CD14-positive monocyte (primary cell): ENCODE data around the gene RERE. TPM values are rescaled to one million over a fixed set of nuclear protein-coding genes. Genes with fewer than 3 reads are reported as not detected.

Source experiments
- DNase-seq, 3 donors: peaks; one replicate each; pipeline ENCODE4 v3.0.0-alpha.2; 2011 to 2022
- H2AFZ ChIP-seq: 2 replicates; pipeline ENCODE4 v1.6.0; 2012; ENCODE audit warnings: mild to moderate bottlenecking, low read depth, low read length, inconsistent platforms; ENCODE audit not compliant: insufficient read depth, poor library complexity, severe bottlenecking
- H3K27ac ChIP-seq, 2 donors: 1 replicate in 1 of 2; 2 replicates in 1 of 2; pipeline ENCODE4 v1.5.1; 2012 to 2013; ENCODE audit warnings: low read length in 2 of 2, control low read depth in 1 of 2, inconsistent platforms in 1 of 2, low read depth in 1 of 2, mild to moderate bottlenecking in 1 of 2
- H3K27me3 ChIP-seq, 2 donors: one replicate each; pipeline versions ENCODE4 v1.6.0 to v1.6.1; 2011 to 2013; ENCODE audit warnings: low read length in 2 of 2; ENCODE audit not compliant: control insufficient read depth in 2 of 2, insufficient read depth in 2 of 2
- H3K36me3 ChIP-seq, 2 donors: replicated peaks in 1 of 2; 1 replicate in 1 of 2; 2 replicates in 1 of 2; pipeline versions ENCODE4 v1.5.1 to v1.6.1; 2012 to 2013; ENCODE audit warnings: low read length in 2 of 2, control low read depth in 1 of 2, inconsistent platforms in 1 of 2, mild to moderate bottlenecking in 1 of 2; ENCODE audit not compliant: insufficient read depth in 2 of 2, control insufficient read depth in 1 of 2
- H3K4me1 ChIP-seq, 2 donors: 1 replicate in 1 of 2; 2 replicates in 1 of 2; pipeline versions ENCODE4 v1.5.1 to v1.6.1; 2012 to 2013; ENCODE audit warnings: low read length in 2 of 2, control low read depth in 1 of 2, inconsistent platforms in 1 of 2, mild to moderate bottlenecking in 1 of 2, moderate library complexity in 1 of 2; ENCODE audit not compliant: insufficient read depth in 2 of 2, control insufficient read depth in 1 of 2
- H3K4me2 ChIP-seq: replicated peaks from 2 replicates; pipeline ENCODE3; 2012; ENCODE audit warnings: low read length, moderate library complexity, mild to moderate bottlenecking; ENCODE audit not compliant: poor library complexity, severe bottlenecking; ENCODE audit errors: extremely low read depth
- H3K4me3 ChIP-seq, 3 experiments: fragments of 200-600 bp in 1 of 3; sonication (generic) in 1 of 3; replicated peaks in 1 of 3; 1 replicate in 2 of 3; 2 replicates in 1 of 3; pipeline ENCODE4 v1.5.1; 2011 to 2013; ENCODE audit warnings: low read length in 3 of 3, mild to moderate bottlenecking in 3 of 3, control low read depth in 2 of 3, low read depth in 2 of 3, inconsistent platforms in 1 of 3, moderate library complexity in 1 of 3
- H3K79me2 ChIP-seq: 2 replicates; pipeline ENCODE4 v1.6.0; 2012; ENCODE audit warnings: mild to moderate bottlenecking, control low read depth, inconsistent platforms, low read length, moderate library complexity; ENCODE audit not compliant: insufficient read depth
- H3K9ac ChIP-seq: 2 replicates; pipeline ENCODE4 v1.6.0; 2017; ENCODE audit warnings: low read length, mild to moderate bottlenecking; ENCODE audit not compliant: insufficient read depth, poor library complexity, severe bottlenecking
- H3K9me3 ChIP-seq, 2 donors: replicated peaks in 1 of 2; 1 replicate in 1 of 2; 2 replicates in 1 of 2; pipeline versions ENCODE4 v1.5.1 to v1.6.1; 2012 to 2013; ENCODE audit warnings: low read length in 2 of 2, control low read depth in 1 of 2; ENCODE audit not compliant: control insufficient read depth in 1 of 2, insufficient read depth in 1 of 2
- H4K20me1 ChIP-seq: 2 replicates; pipeline ENCODE4 v1.6.0; 2012; ENCODE audit warnings: mild to moderate bottlenecking, low read length, control low read depth, moderate library complexity; ENCODE audit not compliant: insufficient read depth
- H3K27ac Mint-ChIP-seq, 7 donors: one replicate each; pipeline ENCODE4 v1.8.0; 2020; ENCODE audit warnings: mild to moderate bottlenecking in 7 of 7, mixed read lengths in 7 of 7, moderate library complexity in 6 of 7, inconsistent platforms in 2 of 7
- H3K27me3 Mint-ChIP-seq, 3 donors: one replicate each; pipeline ENCODE4 v1.8.0; 2021 to 2022; ENCODE audit warnings: low read depth in 3 of 3, mild to moderate bottlenecking in 3 of 3, mixed read lengths in 3 of 3, moderate library complexity in 3 of 3, inconsistent platforms in 1 of 3
- H3K36me3 Mint-ChIP-seq, 2 donors: one replicate each; pipeline ENCODE4 v1.8.0; 2020; ENCODE audit warnings: mixed read lengths in 2 of 2, inconsistent platforms in 1 of 2, mild to moderate bottlenecking in 1 of 2
- H3K4me1 Mint-ChIP-seq: one replicate; pipeline ENCODE4 v1.8.0; 2020; ENCODE audit warnings: mild to moderate bottlenecking, mixed read lengths
- H3K4me3 Mint-ChIP-seq, 2 donors: one replicate each; pipeline ENCODE4 v1.8.0; 2020; ENCODE audit warnings: mild to moderate bottlenecking in 2 of 2, mixed read lengths in 2 of 2, moderate library complexity in 1 of 2
- H3K9me3 Mint-ChIP-seq, 7 donors: one replicate each; pipeline ENCODE4 v1.8.0; 2020 to 2022; ENCODE audit warnings: mixed read lengths in 7 of 7, mild to moderate bottlenecking in 6 of 7, moderate library complexity in 6 of 7, inconsistent platforms in 2 of 7
- WGBS: methylation state at CpG from one replicate; pipeline ENCODE4 v1.1.5; 2013; ENCODE audit warnings: missing lambda C conversion rate; ENCODE audit not compliant: insufficient coverage; 5-methylcytosine and 5-hydroxymethylcytosine counted together
- intact Hi-C, 2 donors: fragments of 100-400 bp; cut with micrococcal nuclease; formaldehyde crosslinking; loops; one replicate each; pipeline versions ENCODE4 v1.15.0 to v1.15.1; 2023
- polyA plus RNA-seq, 3 donors: library from polyadenylated mRNA; depleted of rRNA in 1 of 3; unstranded in 2 of 3; stranded (reverse) in 1 of 3; fragments of 300-500 nt in 2 of 3; fragments of >200 nt in 1 of 3; fragmentation: Illumina TruSeq in 2 of 3; gene quantifications; 1 replicate in 2 of 3; 2 replicates in 1 of 3; pipeline ENCODE4 v1.2.3, GENCODE V29; 2012 to 2021
- TF ChIP-seq, protein P1 (sequence below): fragments of 200-600 bp; IDR thresholded peaks from one replicate; pipeline ENCODE4 v1.8.0; 2022; ENCODE audit warnings: antibody characterized with exemption, mild to moderate bottlenecking

Gene RERE
- polyA plus RNA-seq, 3 donors, result 1.2 to 19.4 (median 3.8) TPM

GRCh38 chr1:8662380-8663072, 154.9 kb downstream of the RERE start:
- H3K36me3 Mint-ChIP-seq, result no peaks in the 10 kb centered on the region
- peaks cover 14% of the 10 kb centered on the region for H3K79me2 ChIP-seq
- TF ChIP-seq, protein P1, sequence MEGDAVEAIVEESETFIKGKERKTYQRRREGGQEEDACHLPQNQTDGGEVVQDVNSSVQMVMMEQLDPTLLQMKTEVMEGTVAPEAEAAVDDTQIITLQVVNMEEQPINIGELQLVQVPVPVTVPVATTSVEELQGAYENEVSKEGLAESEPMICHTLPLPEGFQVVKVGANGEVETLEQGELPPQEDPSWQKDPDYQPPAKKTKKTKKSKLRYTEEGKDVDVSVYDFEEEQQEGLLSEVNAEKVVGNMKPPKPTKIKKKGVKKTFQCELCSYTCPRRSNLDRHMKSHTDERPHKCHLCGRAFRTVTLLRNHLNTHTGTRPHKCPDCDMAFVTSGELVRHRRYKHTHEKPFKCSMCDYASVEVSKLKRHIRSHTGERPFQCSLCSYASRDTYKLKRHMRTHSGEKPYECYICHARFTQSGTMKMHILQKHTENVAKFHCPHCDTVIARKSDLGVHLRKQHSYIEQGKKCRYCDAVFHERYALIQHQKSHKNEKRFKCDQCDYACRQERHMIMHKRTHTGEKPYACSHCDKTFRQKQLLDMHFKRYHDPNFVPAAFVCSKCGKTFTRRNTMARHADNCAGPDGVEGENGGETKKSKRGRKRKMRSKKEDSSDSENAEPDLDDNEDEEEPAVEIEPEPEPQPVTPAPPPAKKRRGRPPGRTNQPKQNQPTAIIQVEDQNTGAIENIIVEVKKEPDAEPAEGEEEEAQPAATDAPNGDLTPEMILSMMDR, result no peak

DNA sequence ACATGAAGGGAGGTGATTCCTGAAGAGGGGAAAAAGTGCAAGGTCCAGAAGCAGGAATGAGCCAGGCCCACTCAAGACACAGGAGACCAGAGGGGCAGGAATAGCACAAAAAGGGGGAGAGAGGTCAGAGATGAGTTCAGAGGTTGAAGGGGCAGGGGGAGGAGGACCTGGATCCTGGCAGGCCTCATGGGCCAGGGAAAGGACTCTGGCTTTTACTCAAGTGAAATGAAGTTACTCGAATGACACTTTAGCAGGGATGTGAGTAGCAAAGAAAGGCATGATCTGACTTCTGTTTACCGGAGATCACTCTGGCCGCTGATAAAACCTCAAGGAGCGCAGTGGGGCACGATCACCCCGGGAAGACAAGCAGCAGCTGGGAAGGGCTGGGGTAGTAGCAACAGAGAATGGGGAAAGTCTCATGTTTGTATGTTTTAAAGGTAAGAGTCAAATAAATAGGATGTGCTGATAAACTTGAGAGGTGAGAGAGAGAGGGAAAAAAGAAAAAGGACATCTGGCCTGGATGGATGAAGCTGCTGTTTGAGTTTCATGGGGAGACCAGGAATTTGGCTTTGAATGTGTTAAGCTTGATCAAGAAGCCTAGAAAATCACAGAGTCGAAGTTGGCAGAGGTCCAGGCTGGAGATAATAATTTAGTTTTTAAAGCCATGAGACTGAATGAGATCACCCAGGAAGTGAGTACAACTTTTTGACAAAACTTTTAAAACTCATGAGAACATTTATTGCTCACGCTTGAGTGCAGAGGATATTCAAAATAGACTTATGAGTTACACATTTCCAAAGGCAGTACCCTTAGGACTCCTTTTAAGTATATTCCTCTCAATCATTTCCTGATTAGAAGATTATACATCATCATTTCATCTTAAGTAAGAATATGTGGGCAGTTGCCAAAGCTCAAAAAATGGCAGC, 156.0 kb downstream of the RERE start:
- TF ChIP-seq, protein P1, result no peak
- Histone ChIP-seq H3K9ac (no peak overlapping the region), H3K4me1 (peaks cover 33 to 44% of the 10 kb centered on the region in 2 donors), H4K20me1 (no peaks in the 10 kb centered on the region), H3K4me2 (no peak overlapping the region), H3K79me2 (peaks cover 14% of the 10 kb centered on the region), H3K36me3 (no peaks in the 10 kb centered on the region), H3K4me3 (no peak overlapping the region), H3K27me3 (no peaks in the 10 kb centered on the region), H3K27ac (peak overlapping the region in 1 of 2 donors; percentile 33), H2AFZ (no peak overlapping the region), H3K9me3 (no peaks in the 10 kb centered on the region)
- intact Hi-C loops, result loop anchor here in 1 of 2 donors (2.0 kb wide), 1 partner anchor 41 kb away; no protein-coding TSS in a partner anchor
- H3K27me3 Mint-ChIP-seq, result no peaks in the 10 kb centered on the region
- no peaks in the 10 kb centered on the region for H3K9me3 Mint-ChIP-seq
- peak overlapping the region in 2 of 7 donors; percentile 24 to 82 for H3K27ac Mint-ChIP-seq
- DNase-seq, result peak; percentile 31 to 47 (median 43)
- no peaks in the 10 kb centered on the region for H3K36me3 Mint-ChIP-seq
- no peak overlapping the region for H3K4me3 Mint-ChIP-seq
- 80% methylated on average over 6 of the region's 8 CpGs for WGBS
- H3K4me1 Mint-ChIP-seq, result peaks cover 7% of the 10 kb centered on the region

More at GRCh38 chr1:8662380-8663072, 154.9 kb downstream of the RERE start:
- Mint-ChIP-seq H3K9me3 (no peaks in the 10 kb centered on the region), H3K27ac (peak overlapping the region in 2 of 7 donors; percentile 24 to 82), H3K4me1 (peaks cover 13% of the 10 kb centered on the region), H3K27me3 (peaks cover 0 to 2% (median 0%) of the 10 kb centered on the region in 3 donors), H3K4me3 (no peak overlapping the region)
- no peaks in the 10 kb centered on the region for H3K27me3 ChIP-seq
- no peaks in the 10 kb centered on the region for H3K9me3 ChIP-seq
- H2AFZ ChIP-seq, result no peak overlapping the region
- H3K9ac ChIP-seq, result no peak overlapping the region
- H3K27ac ChIP-seq, result peak overlapping the region in 1 of 2 donors; percentile 33
- WGBS, result no CpG with 5 or more reads among the region's 4 CpGs
- intact Hi-C loops, result no loop called here
- no peak overlapping the region for H3K4me2 ChIP-seq
- no peaks in the 10 kb centered on the region for H3K36me3 ChIP-seq
- no peak for DNase-seq
- H4K20me1 ChIP-seq, result no peaks in the 10 kb centered on the region
- peaks cover 33 to 51% of the 10 kb centered on the region in 2 donors for H3K4me1 ChIP-seq
- no peak overlapping the region for H3K4me3 ChIP-seq
